ENCODE measurements around the gene EXTL2.

DNA sequence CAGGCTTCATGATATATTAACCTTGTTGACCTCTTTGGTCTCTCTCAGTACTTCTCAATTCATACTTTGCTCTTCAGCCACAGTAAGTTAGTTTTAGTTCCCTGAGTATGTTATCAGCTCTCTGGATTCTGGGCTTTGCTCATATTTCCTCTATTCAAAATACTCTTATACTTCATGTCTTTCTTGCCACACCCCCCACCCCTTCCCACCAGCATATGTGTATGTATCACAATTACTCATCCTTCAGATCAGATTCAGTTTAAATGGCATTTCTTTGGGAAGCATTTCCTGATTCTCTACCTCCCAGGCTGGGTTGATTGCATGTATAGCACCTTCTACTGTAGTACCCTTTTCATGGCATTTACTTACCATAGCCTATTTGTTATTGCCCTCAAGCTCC, 29.6 kb upstream of the EXTL2 start:
- TF ChIP-seq, protein P1, sequence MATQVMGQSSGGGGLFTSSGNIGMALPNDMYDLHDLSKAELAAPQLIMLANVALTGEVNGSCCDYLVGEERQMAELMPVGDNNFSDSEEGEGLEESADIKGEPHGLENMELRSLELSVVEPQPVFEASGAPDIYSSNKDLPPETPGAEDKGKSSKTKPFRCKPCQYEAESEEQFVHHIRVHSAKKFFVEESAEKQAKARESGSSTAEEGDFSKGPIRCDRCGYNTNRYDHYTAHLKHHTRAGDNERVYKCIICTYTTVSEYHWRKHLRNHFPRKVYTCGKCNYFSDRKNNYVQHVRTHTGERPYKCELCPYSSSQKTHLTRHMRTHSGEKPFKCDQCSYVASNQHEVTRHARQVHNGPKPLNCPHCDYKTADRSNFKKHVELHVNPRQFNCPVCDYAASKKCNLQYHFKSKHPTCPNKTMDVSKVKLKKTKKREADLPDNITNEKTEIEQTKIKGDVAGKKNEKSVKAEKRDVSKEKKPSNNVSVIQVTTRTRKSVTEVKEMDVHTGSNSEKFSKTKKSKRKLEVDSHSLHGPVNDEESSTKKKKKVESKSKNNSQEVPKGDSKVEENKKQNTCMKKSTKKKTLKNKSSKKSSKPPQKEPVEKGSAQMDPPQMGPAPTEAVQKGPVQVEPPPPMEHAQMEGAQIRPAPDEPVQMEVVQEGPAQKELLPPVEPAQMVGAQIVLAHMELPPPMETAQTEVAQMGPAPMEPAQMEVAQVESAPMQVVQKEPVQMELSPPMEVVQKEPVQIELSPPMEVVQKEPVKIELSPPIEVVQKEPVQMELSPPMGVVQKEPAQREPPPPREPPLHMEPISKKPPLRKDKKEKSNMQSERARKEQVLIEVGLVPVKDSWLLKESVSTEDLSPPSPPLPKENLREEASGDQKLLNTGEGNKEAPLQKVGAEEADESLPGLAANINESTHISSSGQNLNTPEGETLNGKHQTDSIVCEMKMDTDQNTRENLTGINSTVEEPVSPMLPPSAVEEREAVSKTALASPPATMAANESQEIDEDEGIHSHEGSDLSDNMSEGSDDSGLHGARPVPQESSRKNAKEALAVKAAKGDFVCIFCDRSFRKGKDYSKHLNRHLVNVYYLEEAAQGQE (IDR thresholded peaks at IDR 0.05; ENCODE audit: insufficient read depth in 1 of 2, low read depth in 2 of 2, low read length in 2 of 2), result no peak
- TF ChIP-seq TAF1 (IDR thresholded peaks at IDR 0.05; ENCODE audit: borderline replicate concordance, insufficient read depth, low read length) (no peak), SIN3A (IDR thresholded peaks at IDR 0.05; ENCODE audit: borderline replicate concordance, insufficient read depth, low read length) (no peak), FOXP2 (optimal IDR thresholded peaks at IDR 0.05; ENCODE audit: borderline replicate concordance, extremely low read depth, extremely low read length, insufficient read depth) (no peak), POLR2AphosphoS5 (IDR thresholded peaks at IDR 0.05; ENCODE audit: low read depth, low read length) (no peak)
